ENCODE data around the gene LRP3.

GRCh38 chr19:33205110-33205509, 11.0 kb downstream of the LRP3 start:
- TF ChIP-seq CTCF (IDR thresholded peaks at IDR 0.05), result no peak
- no peak for TF ChIP-seq POLR2A (IDR thresholded peaks at IDR 0.05)

Measured in adrenal gland (tissue), 5 donors.